Tibial artery (tissue), 4 donors: ENCODE data around the gene KLHL25.

Experiments used
- DNase-seq, 2 donors: peaks; one replicate each; pipeline ENCODE4 v3.0.0-alpha.2; 2019
- H3K27ac ChIP-seq, 2 donors: fragments of 200-600 bp; sonication (generic) in 1 of 2; 1 replicate in 1 of 2; 2 replicates in 1 of 2; pipeline ENCODE4 v1.5.1; 2018 to 2019; ENCODE audit warnings: mild to moderate bottlenecking in 1 of 2
- H3K27me3 ChIP-seq, 2 donors: fragments of 200-600 bp; sonication (generic) in 1 of 2; one replicate each; pipeline versions ENCODE4 v1.5.1 to v1.6.0; 2016 to 2019
- H3K36me3 ChIP-seq, 3 donors: fragments of 200-600 bp; sonication (generic) in 2 of 3; one replicate each; pipeline ENCODE4 v1.5.1; 2016 to 2019; ENCODE audit warnings: mild to moderate bottlenecking in 2 of 3
- H3K4me1 ChIP-seq, 4 donors: fragments of 200-600 bp; sonication (generic) in 2 of 4; 1 replicate in 3 of 4; 2 replicates in 1 of 4; pipeline ENCODE4 v1.5.1; 2016 to 2019
- H3K4me3 ChIP-seq, 2 donors: fragments of 200-600 bp; sonication (generic) in 1 of 2; 1 replicate in 1 of 2; 2 replicates in 1 of 2; pipeline ENCODE4 v1.5.1; 2018 to 2019; ENCODE audit warnings: mild to moderate bottlenecking in 2 of 2
- H3K9me3 ChIP-seq, 3 donors: fragments of 200-600 bp; sonication (generic) in 1 of 3; one replicate each; pipeline ENCODE4 v1.5.1; 2016 to 2019
- intact Hi-C: fragments of 100-400 bp; cut with DNase I; formaldehyde crosslinking; loops from one replicate; pipeline ENCODE4 v1.15.0; 2023; ENCODE audit warnings: low total_unique reads
- TF ChIP-seq, protein P1 (sequence below), 2 experiments: fragments of 200-600 bp in 1 of 2; fragments of 450-650 bp in 1 of 2; IDR thresholded peaks; one replicate each; pipeline ENCODE4 v1.5.1; 2017 to 2019; ENCODE audit warnings: antibody characterized with exemption in 2 of 2, mild to moderate bottlenecking in 1 of 2, moderate library complexity in 1 of 2

Gene KLHL25

DNA sequence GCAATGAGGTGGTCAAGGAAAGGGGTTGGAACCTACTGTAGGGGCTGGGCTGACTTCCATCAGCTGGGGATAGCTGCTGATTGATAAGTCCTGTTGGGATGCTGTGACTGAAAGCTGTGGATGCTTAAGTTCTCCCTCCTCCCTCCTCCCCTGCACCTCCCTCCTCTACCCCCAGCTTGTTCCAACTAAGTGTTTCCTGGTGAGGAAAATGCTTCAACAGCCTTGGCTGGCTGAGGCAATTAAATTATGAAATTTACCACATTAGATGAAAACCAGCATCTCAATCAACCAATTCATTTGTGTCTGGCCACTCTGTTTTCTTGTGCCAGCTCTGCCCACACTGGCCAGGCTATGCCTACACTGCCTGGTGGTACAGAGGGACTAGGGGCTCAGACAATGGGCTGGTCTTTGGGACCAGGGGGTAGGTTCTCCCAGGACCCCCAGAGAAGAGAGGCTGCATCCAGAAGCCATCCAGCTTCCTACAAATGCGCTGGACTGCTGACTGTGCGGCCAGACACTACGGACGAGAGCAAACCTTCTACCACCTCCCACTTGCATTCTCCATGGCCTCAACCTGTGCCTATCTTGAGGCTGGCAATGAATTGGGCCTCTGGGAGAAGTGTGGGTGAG lies 2.5 kb downstream of the KLHL25 start:
- H3K4me3 ChIP-seq: no peak overlapping the region
- TF ChIP-seq, protein P1, sequence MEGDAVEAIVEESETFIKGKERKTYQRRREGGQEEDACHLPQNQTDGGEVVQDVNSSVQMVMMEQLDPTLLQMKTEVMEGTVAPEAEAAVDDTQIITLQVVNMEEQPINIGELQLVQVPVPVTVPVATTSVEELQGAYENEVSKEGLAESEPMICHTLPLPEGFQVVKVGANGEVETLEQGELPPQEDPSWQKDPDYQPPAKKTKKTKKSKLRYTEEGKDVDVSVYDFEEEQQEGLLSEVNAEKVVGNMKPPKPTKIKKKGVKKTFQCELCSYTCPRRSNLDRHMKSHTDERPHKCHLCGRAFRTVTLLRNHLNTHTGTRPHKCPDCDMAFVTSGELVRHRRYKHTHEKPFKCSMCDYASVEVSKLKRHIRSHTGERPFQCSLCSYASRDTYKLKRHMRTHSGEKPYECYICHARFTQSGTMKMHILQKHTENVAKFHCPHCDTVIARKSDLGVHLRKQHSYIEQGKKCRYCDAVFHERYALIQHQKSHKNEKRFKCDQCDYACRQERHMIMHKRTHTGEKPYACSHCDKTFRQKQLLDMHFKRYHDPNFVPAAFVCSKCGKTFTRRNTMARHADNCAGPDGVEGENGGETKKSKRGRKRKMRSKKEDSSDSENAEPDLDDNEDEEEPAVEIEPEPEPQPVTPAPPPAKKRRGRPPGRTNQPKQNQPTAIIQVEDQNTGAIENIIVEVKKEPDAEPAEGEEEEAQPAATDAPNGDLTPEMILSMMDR (IDR thresholded peaks at IDR 0.05): no peak
- no peaks in the 10 kb centered on the region for H3K36me3 ChIP-seq
- DNase-seq: no peak
- no peaks in the 10 kb centered on the region for H3K27me3 ChIP-seq
- H3K27ac ChIP-seq: no peak overlapping the region
- H3K4me1 ChIP-seq: peaks cover 0 to 36% (median 25%) of the 10 kb centered on the region in 4 donors
- H3K9me3 ChIP-seq: no peaks in the 10 kb centered on the region
- intact Hi-C loops: no loop called here

DNA sequence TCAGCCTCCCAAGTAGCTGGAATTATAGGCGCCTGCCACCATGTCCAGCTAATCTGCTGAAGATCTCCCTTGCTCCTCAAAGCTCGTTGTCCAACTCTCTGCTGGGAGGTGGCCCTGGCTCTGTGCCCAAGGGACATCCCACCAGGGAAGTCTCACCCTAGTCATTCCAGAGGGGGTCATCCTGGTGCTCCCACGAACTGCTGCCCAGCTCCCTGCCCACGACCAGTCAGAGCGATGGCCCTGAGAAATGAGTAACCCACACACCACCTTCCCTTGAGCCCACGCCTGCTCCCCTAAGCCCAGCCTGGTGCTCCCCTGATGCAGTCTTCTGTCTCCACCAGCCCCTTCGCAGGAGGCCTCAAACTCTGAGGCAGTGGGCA lies 5.2 kb downstream of the KLHL25 start:
- H3K36me3 ChIP-seq: no peaks in the 10 kb centered on the region
- no peak overlapping the region for H3K4me3 ChIP-seq
- peaks cover 8 to 44% (median 39%) of the 10 kb centered on the region in 4 donors for H3K4me1 ChIP-seq
- H3K27me3 ChIP-seq: no peaks in the 10 kb centered on the region
- DNase-seq: no peak
- H3K9me3 ChIP-seq: no peaks in the 10 kb centered on the region
- intact Hi-C loops: loop anchor here (5.0 kb wide), 1 partner anchor 37 kb away; no protein-coding TSS in a partner anchor
- no peak overlapping the region for H3K27ac ChIP-seq
- TF ChIP-seq, protein P1 (IDR thresholded peaks at IDR 0.05): no peak

DNA sequence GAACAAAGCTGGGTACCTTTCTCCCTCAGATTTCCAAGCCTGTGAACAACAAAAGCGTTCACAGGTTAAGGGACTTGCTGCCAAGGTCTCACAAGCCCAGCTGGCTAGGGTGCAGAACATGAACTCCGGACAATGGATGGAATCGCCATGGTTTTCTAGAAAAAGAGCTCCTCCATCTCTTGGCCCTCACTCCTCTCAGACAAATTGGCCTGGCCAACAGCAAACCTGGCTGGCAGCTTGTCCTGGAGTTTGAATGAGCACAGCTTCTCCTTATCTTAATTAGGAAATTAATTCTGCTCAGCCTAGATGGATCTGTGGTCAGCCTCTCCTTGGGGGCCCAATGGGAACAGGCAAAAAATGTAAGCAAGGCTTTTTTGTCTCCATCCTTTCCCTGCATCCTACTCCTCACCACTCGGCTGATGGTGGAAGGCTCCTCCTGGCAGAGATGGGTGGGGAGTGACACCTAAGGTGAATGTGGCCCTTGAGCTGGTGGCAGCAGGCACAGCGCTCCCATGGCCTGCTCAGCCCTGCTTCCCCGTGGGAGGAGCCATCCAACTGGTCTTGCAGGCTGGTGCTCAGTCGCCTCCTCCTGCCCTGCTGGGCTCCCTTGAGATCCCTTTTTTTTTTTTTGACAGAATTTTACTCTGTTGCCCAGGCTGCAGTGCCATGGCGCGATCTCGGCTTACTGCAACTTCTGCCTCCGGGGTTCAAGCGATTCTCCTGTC lies 5.8 kb downstream of the KLHL25 start:
- no peaks in the 10 kb centered on the region for H3K36me3 ChIP-seq
- no peak for DNase-seq
- intact Hi-C loops: loop anchor here (5.0 kb wide), 1 partner anchor 37 kb away; no protein-coding TSS in a partner anchor
- TF ChIP-seq, protein P1 (IDR thresholded peaks at IDR 0.05): no peak
- no peaks in the 10 kb centered on the region for H3K27me3 ChIP-seq
- peaks cover 8 to 44% (median 38%) of the 10 kb centered on the region in 4 donors for H3K4me1 ChIP-seq
- H3K4me3 ChIP-seq: no peak overlapping the region
- H3K27ac ChIP-seq: no peak overlapping the region
- H3K9me3 ChIP-seq: no peaks in the 10 kb centered on the region

- H3K9me3 ChIP-seq: no peaks in the 10 kb centered on the region
- no peak for DNase-seq
- H3K27me3 ChIP-seq: no peaks in the 10 kb centered on the region
- peaks cover 8 to 29% (median 18%) of the 10 kb centered on the region in 4 donors for H3K4me1 ChIP-seq
- no peak overlapping the region for H3K4me3 ChIP-seq
- intact Hi-C loops: loop anchor here (5.0 kb wide), 1 partner anchor 34 kb away; no protein-coding TSS in a partner anchor
- peak overlapping the region; percentile 51 to 61 for H3K27ac ChIP-seq
- TF ChIP-seq, protein P1 (IDR thresholded peaks at IDR 0.05): no peak
- H3K36me3 ChIP-seq: no peaks in the 10 kb centered on the region
These were observed 8.0 kb downstream of the KLHL25 start for GRCh38 chr15:85786781-85787114.

GRCh38 chr15:85785887-85786780 lies 8.6 kb downstream of the KLHL25 start:
- H3K27ac ChIP-seq: peak overlapping the region; percentile 51 to 61
- H3K4me3 ChIP-seq: peak overlapping the region; percentile 3 to 22
- H3K27me3 ChIP-seq: no peaks in the 10 kb centered on the region
- TF ChIP-seq, protein P1 (IDR thresholded peaks at IDR 0.05): no peak
- no peaks in the 10 kb centered on the region for H3K9me3 ChIP-seq
- no peak for DNase-seq
- H3K36me3 ChIP-seq: no peaks in the 10 kb centered on the region
- peaks cover 8 to 29% (median 18%) of the 10 kb centered on the region in 4 donors for H3K4me1 ChIP-seq
- intact Hi-C loops: loop anchor here (5.0 kb wide), 1 partner anchor 34 kb away; no protein-coding TSS in a partner anchor
